ENCODE results near the gene SSB. TPM values are rescaled to one million over a fixed set of nuclear protein-coding genes. Genes with fewer than 3 reads are reported as not detected.

The SSB gene
- total and polyA plus RNA-seq, 2 of the 13 experiments (the other 11 are each of a cell fraction or from before 2014, with no cell fraction given): 109 to 208 TPM

GRCh38 chr2:169849710-169850109 lies 51.0 kb downstream of the SSB start:
- ATAC-seq: peak; percentile 26; the same call in 2 of the 3 replicates
- H4K20me1 ChIP-seq (ENCODE audit: insufficient read depth, low read length): peaks cover 2% of the 10 kb centered on the region; the same call in 1 of the 2 replicates
- H3K79me2 ChIP-seq (ENCODE audit: insufficient read depth, low read length): peaks cover 60% of the 10 kb centered on the region
- H3K4me2 ChIP-seq (ENCODE audit: low read depth, low read length): no peak overlapping the region
- ChIA-PET CTCF (ENCODE audit: low intra/inter-chr PET ratio, low total read pairs) (no interaction called here), POLR2A (no interaction called here)
- no peak overlapping the region for H3K27ac ChIP-seq (ENCODE audit: extremely low read length, insufficient read depth, low read length)
- H3K36me3 ChIP-seq (replicated peaks in 1 of 2; ENCODE audit: control insufficient read depth in 1 of 2, insufficient read depth in 2 of 2, low read length in 2 of 2): peaks cover 1 to 3% of the 10 kb centered on the region in 2 experiments; a peak in 3 of 5 replicates
- BruUV-seq (replicated peaks): no TSS peak
- FAIRE-seq: no peak
- H2AFZ ChIP-seq (ENCODE audit: low read length): no peak overlapping the region
- TF ChIP-seq MAFF (IDR thresholded peaks at IDR 0.05; ENCODE audit: low read depth, low read length) (no peak), ISX (CRISPR knock-in tag; conservative IDR thresholded peaks at IDR 0.05) (no peak), ZNF230 (CRISPR knock-in tag; IDR thresholded peaks at IDR 0.05) (no peak), KMT2B (CRISPR knock-in tag; IDR thresholded peaks at IDR 0.05) (no peak), ZNF782 (CRISPR knock-in tag; IDR thresholded peaks at IDR 0.05; ENCODE audit: borderline replicate concordance) (no peak), PAWR (CRISPR knock-in tag; IDR thresholded peaks at IDR 0.05; ENCODE audit: borderline replicate concordance) (no peak), EP300 (IDR thresholded peaks at IDR 0.05; ENCODE audit: low read depth in 2 of 2, low read length in 2 of 2) (no peak), EP300 (CRISPR knock-in tag; IDR thresholded peaks at IDR 0.05; ENCODE audit: borderline replicate concordance) (no peak), ZZZ3 (CRISPR knock-in tag; IDR thresholded peaks at IDR 0.05; ENCODE audit: borderline replicate concordance) (no peak), ZNF563 (CRISPR knock-in tag; IDR thresholded peaks at IDR 0.05) (no peak), NR2F2 (IDR thresholded peaks at IDR 0.05; ENCODE audit: borderline replicate concordance, low read depth) (no peak), ZNF790 (CRISPR knock-in tag; IDR thresholded peaks at IDR 0.05; ENCODE audit: borderline replicate concordance) (no peak), ZNF33B (CRISPR knock-in tag; IDR thresholded peaks at IDR 0.05) (no peak), ADNP (CRISPR knock-in tag; IDR thresholded peaks at IDR 0.05) (no peak), ZNF264 (CRISPR knock-in tag; IDR thresholded peaks at IDR 0.05) (no peak), ZNF292 (CRISPR knock-in tag; IDR thresholded peaks at IDR 0.05; ENCODE audit: borderline replicate concordance, low read depth) (no peak), MNT (IDR thresholded peaks at IDR 0.05) (no peak)
- TF ChIP-seq, protein P1, sequence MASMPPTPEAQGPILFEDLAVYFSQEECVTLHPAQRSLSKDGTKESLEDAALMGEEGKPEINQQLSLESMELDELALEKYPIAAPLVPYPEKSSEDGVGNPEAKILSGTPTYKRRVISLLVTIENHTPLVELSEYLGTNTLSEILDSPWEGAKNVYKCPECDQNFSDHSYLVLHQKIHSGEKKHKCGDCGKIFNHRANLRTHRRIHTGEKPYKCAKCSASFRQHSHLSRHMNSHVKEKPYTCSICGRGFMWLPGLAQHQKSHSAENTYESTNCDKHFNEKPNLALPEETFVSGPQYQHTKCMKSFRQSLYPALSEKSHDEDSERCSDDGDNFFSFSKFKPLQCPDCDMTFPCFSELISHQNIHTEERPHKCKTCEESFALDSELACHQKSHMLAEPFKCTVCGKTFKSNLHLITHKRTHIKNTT (CRISPR knock-in tag; IDR thresholded peaks at IDR 0.05): no peak
- TF ChIP-seq, protein P2, sequence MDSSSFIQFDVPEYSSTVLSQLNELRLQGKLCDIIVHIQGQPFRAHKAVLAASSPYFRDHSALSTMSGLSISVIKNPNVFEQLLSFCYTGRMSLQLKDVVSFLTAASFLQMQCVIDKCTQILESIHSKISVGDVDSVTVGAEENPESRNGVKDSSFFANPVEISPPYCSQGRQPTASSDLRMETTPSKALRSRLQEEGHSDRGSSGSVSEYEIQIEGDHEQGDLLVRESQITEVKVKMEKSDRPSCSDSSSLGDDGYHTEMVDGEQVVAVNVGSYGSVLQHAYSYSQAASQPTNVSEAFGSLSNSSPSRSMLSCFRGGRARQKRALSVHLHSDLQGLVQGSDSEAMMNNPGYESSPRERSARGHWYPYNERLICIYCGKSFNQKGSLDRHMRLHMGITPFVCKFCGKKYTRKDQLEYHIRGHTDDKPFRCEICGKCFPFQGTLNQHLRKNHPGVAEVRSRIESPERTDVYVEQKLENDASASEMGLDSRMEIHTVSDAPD (CRISPR knock-in tag; IDR thresholded peaks at IDR 0.05): no peak
- 100% methylated on average over 1 of the region's 1 CpG for WGBS (ENCODE audit: low lambda C conversion rate)
- no peak overlapping the region for H3K9ac ChIP-seq (ENCODE audit: insufficient read depth, low read depth, low read length)
- H3K9me3 ChIP-seq (ENCODE audit: low read length): no peaks in the 10 kb centered on the region
- intact Hi-C loops (cut with micrococcal nuclease; ENCODE audit: unreplicated experiment): no loop called here
- no peak overlapping the region for H3K4me3 ChIP-seq (replicated peaks in 1 of 3; ENCODE audit: insufficient read depth in 1 of 3, low read depth in 2 of 3, low read length in 3 of 3)
- no peak for DNase-seq (ENCODE audit: low spot score)
- H3K27me3 ChIP-seq (ENCODE audit: control insufficient read depth in 1 of 2, insufficient read depth in 2 of 2, low read length in 2 of 2): no peaks in the 10 kb centered on the region
- peaks cover 21% of the 10 kb centered on the region for H3K4me1 ChIP-seq (ENCODE audit: insufficient read depth, low read length)
- in situ Hi-C loops (cut with HindIII; ENCODE audit: extremely low pct_ligation_motif_present, low pct_unique_long_range_greater_than_20kb): no loop called here

Measured in HepG2 (cell line).